IMR-90 (cell line): ENCODE results near the gene INSR. TPM values are rescaled to one million over a fixed set of nuclear protein-coding genes. Genes with fewer than 3 reads are reported as not detected.

Experiments
- ATAC-seq: fragments of 200-7000 bp; cut with Tn5 transposase; 2 replicates; pipeline ENCODE4 v1.9.1; 2020; ENCODE audit warnings: low read depth, mild to moderate bottlenecking, moderate library complexity
- BruUV-seq: library from RNA; stranded (reverse); fragments of 400-500 nt; replicated peaks from 2 replicates; lab custom pipeline; 2021; lab: Mats Ljungman, UMichigan
- CTCF ChIA-PET: fragments of 300-600 bp; formaldehyde crosslinking; extraction: SDS; loops from one replicate; lab custom pipeline; 2021; ENCODE audit warnings: antibody characterized with exemption; lab: Yijun Ruan, JAX
- POLR2A ChIA-PET: fragments of 300-600 bp; sonication (Branson Sonifier 250); formaldehyde crosslinking; loops from one replicate; lab custom pipeline; 2022; ENCODE audit warnings: antibody characterized with exemption; ENCODE audit not compliant: unreplicated experiment; lab: Charles Lee
- DNase-seq: peaks from one replicate; pipeline ENCODE4 v3.0.0; 2013
- H2AFZ ChIP-seq: replicated peaks from 2 replicates; pipeline ENCODE3; 2013; ENCODE audit warnings: low read length, mild to moderate bottlenecking; ENCODE audit not compliant: poor library complexity
- H2AK5ac ChIP-seq: 2 replicates; pipeline ENCODE4 v1.6.1; 2013; ENCODE audit warnings: low read depth, low read length, inconsistent platforms
- H2AK9ac ChIP-seq: replicated peaks from 2 replicates; pipeline ENCODE3; 2013; ENCODE audit warnings: mild to moderate bottlenecking, low read depth, low read length, moderate library complexity; ENCODE audit not compliant: poor library complexity
- H2BK120ac ChIP-seq: 2 replicates; pipeline ENCODE4 v1.6.1; 2013; ENCODE audit warnings: low read depth, low read length, inconsistent platforms
- H2BK15ac ChIP-seq: 3 replicates; pipeline ENCODE4 v1.6.1; 2013; ENCODE audit warnings: low read depth, low read length, inconsistent platforms
- H2BK20ac ChIP-seq: 2 replicates; pipeline ENCODE4 v1.6.1; 2013; ENCODE audit warnings: low read depth, mild to moderate bottlenecking, inconsistent platforms, low read length, moderate library complexity
- H2BK5ac ChIP-seq: 2 replicates; pipeline ENCODE4 v1.6.1; 2013; ENCODE audit warnings: mild to moderate bottlenecking, low read depth, low read length, inconsistent platforms; ENCODE audit not compliant: poor library complexity, severe bottlenecking
- H3K14ac ChIP-seq: replicated peaks from 2 replicates; pipeline ENCODE4 v1.6.1; 2013; ENCODE audit warnings: low read depth, low read length, inconsistent platforms
- H3K18ac ChIP-seq: 2 replicates; pipeline ENCODE4 v1.6.1; 2013; ENCODE audit warnings: low read depth, low read length, control low read depth
- H3K23ac ChIP-seq: 2 replicates; pipeline ENCODE4 v1.6.1; 2013; ENCODE audit warnings: low read depth, low read length, inconsistent platforms
- H3K27ac ChIP-seq: 2 replicates; pipeline ENCODE4 v1.5.1; 2013; ENCODE audit warnings: mild to moderate bottlenecking, control low read depth, low read length; ENCODE audit not compliant: insufficient read depth
- H3K27me3 ChIP-seq: 2 replicates; pipeline ENCODE4 v1.6.1; 2013; ENCODE audit warnings: low read length; ENCODE audit not compliant: control insufficient read depth, insufficient read depth
- H3K36me3 ChIP-seq: 2 replicates; pipeline ENCODE4 v1.6.1; 2013; ENCODE audit warnings: low read length, mixed read lengths; ENCODE audit not compliant: control insufficient read depth, insufficient read depth
- H3K4ac ChIP-seq: 2 replicates; pipeline ENCODE4 v1.6.1; 2013; ENCODE audit warnings: low read depth, low read length, inconsistent platforms
- H3K4me1 ChIP-seq: 2 replicates; pipeline ENCODE4 v1.6.1; 2013; ENCODE audit warnings: low read length, mixed read lengths; ENCODE audit not compliant: control insufficient read depth, insufficient read depth
- H3K4me2 ChIP-seq: 2 replicates; pipeline ENCODE4 v1.6.1; 2013; ENCODE audit warnings: low read depth, mild to moderate bottlenecking, control low read depth, low read length, moderate library complexity
- H3K4me3 ChIP-seq: 2 replicates; pipeline ENCODE4 v1.5.1; 2013; ENCODE audit warnings: low read depth, mild to moderate bottlenecking, control low read depth, low read length, moderate library complexity; ENCODE audit not compliant: insufficient read depth
- H3K56ac ChIP-seq: 2 replicates; pipeline ENCODE4 v1.6.1; 2013; ENCODE audit warnings: low read length, inconsistent platforms; ENCODE audit not compliant: insufficient read depth; ENCODE audit errors: extremely low read depth
- H3K79me1 ChIP-seq, 2 experiments: 2 replicates each; pipeline ENCODE4 v1.6.1; 2013; ENCODE audit warnings: low read length in 2 of 2, inconsistent platforms in 1 of 2, low read depth in 1 of 2
- H3K9ac ChIP-seq: 2 replicates; pipeline ENCODE4 v1.6.1; 2013; ENCODE audit warnings: low read depth, low read length, control low read depth
- H3K9me1 ChIP-seq: 2 replicates; pipeline ENCODE4 v1.6.1; 2013; ENCODE audit warnings: low read length, inconsistent platforms; ENCODE audit not compliant: insufficient read depth
- H3K9me3 ChIP-seq: 2 replicates; pipeline ENCODE4 v1.6.1; 2013; ENCODE audit warnings: low read length; ENCODE audit not compliant: control insufficient read depth, insufficient read depth
- H4K20me1 ChIP-seq: 2 replicates; pipeline ENCODE4 v1.6.1; 2013; ENCODE audit warnings: low read length, inconsistent platforms; ENCODE audit not compliant: insufficient read depth
- H4K5ac ChIP-seq: 2 replicates; pipeline ENCODE4 v1.6.1; 2013; ENCODE audit warnings: mild to moderate bottlenecking, low read depth, low read length, control low read depth
- H4K8ac ChIP-seq, 2 experiments: 2 replicates each; pipeline ENCODE4 v1.6.1; 2013; ENCODE audit warnings: low read depth in 2 of 2, low read length in 2 of 2, control low read depth in 1 of 2, inconsistent platforms in 1 of 2
- H4K91ac ChIP-seq: 2 replicates; pipeline ENCODE4 v1.6.1; 2013; ENCODE audit warnings: low read depth, low read length, inconsistent platforms; ENCODE audit not compliant: insufficient read depth
- CEBPB ChIP-seq: IDR thresholded peaks from 2 replicates; pipeline ENCODE4 v1.6.1; 2012; ENCODE audit warnings: low read depth, low read length, improper control_type of control experiment
- ELK1 ChIP-seq: fragments of 150-350 bp; IDR thresholded peaks from 2 replicates; pipeline ENCODE4 v1.6.1; 2016; ENCODE audit warnings: low read depth, mild to moderate bottlenecking, low read length, moderate library complexity, borderline replicate concordance
- MAFK ChIP-seq: IDR thresholded peaks from 2 replicates; pipeline ENCODE4 v1.6.1; 2012; ENCODE audit warnings: low read depth, low read length, improper control_type of control experiment
- WGBS, 2 experiments: methylation state at CpG; one replicate each; pipeline versions ENCODE4 v1.1.5 to v1.1.7; 2013; ENCODE audit warnings: missing lambda C conversion rate in 2 of 2; ENCODE audit not compliant: insufficient read length in 1 of 2; ENCODE audit errors: extremely low coverage in 2 of 2; 5-methylcytosine and 5-hydroxymethylcytosine counted together
- dilution Hi-C: fragments of 300-500 bp; cut with HindIII; formaldehyde crosslinking; loops from one replicate; pipeline ENCODE4 v1.14.3; 2018; ENCODE audit warnings: low sequenced_read_pairs; ENCODE audit not compliant: unreplicated experiment
- in situ Hi-C: fragments of 300-500 bp; cut with MboI; formaldehyde crosslinking; loops from 3 replicates; pipeline ENCODE4 v1.14.3; 2019; ENCODE audit warnings: low sequenced_read_pairs, inconsistent platforms, mixed read lengths
- intact Hi-C: fragments of 100-400 bp; cut with micrococcal nuclease; formaldehyde crosslinking; loops from 2 replicates; pipeline ENCODE4 v1.10.0; 2022
- polyA plus RNA-seq, 3 experiments: library from polyadenylated mRNA; depleted of rRNA; stranded (reverse); fragments of >200 nt; gene quantifications; 2 replicates each; pipeline ENCODE4 v1.2.3, GENCODE V29; 2012; ENCODE audit warnings: low replicate concordance in 1 of 3
- total RNA-seq: library from RNA; depleted of rRNA; stranded (reverse); fragments of >200 nt; gene quantifications from 2 replicates; pipeline ENCODE4 v1.2.3, GENCODE V29; 2012
- TF ChIP-seq, protein P1 (sequence below): fragments of 150-350 bp; IDR thresholded peaks from 2 replicates; pipeline ENCODE4 v1.6.1; 2017; ENCODE audit warnings: mild to moderate bottlenecking, antibody characterized with exemption, low read length, low read depth

The INSR gene
- total and polyA plus RNA-seq, 2 of the 4 experiments (the other 2 are of a cell fraction): 2.8 to 7.9 TPM

- H3K18ac ChIP-seq: no peak overlapping the region
- in situ Hi-C loops: no loop called here
- H4K91ac ChIP-seq: no peak overlapping the region
- no peaks in the 10 kb centered on the region for H3K36me3 ChIP-seq
- H3K4me3 ChIP-seq: no peak overlapping the region
- H3K4ac ChIP-seq: no peak overlapping the region
- no peak overlapping the region for H2AK9ac ChIP-seq
- WGBS, 2 experiments: no CpG with 5 or more reads among the region's 3 CpGs
- H4K20me1 ChIP-seq: no peaks in the 10 kb centered on the region
- no peak for DNase-seq
- H3K27ac ChIP-seq: no peak overlapping the region
- no peak overlapping the region for H3K56ac ChIP-seq
- CTCF ChIA-PET: no interaction called here
- H3K23ac ChIP-seq: no peak overlapping the region
- no peak overlapping the region for H2BK20ac ChIP-seq
- no peak overlapping the region for H4K5ac ChIP-seq
- H4K8ac ChIP-seq: peak overlapping the region in 1 of 2 experiments; percentile 13; a peak in 2 of 4 replicates
- BruUV-seq: no TSS peak
- H3K27me3 ChIP-seq: no peaks in the 10 kb centered on the region
- no peak overlapping the region for H2BK120ac ChIP-seq
- no peaks in the 10 kb centered on the region for H3K9me1 ChIP-seq
- TF ChIP-seq, protein P1, sequence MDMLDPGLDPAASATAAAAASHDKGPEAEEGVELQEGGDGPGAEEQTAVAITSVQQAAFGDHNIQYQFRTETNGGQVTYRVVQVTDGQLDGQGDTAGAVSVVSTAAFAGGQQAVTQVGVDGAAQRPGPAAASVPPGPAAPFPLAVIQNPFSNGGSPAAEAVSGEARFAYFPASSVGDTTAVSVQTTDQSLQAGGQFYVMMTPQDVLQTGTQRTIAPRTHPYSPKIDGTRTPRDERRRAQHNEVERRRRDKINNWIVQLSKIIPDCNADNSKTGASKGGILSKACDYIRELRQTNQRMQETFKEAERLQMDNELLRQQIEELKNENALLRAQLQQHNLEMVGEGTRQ: no peak
- no peak for TF ChIP-seq ELK1
- TF ChIP-seq MAFK: no peak
- no peak for TF ChIP-seq CEBPB
- no peak overlapping the region for H3K14ac ChIP-seq
- H2BK15ac ChIP-seq: no peak overlapping the region
- intact Hi-C loops: no loop called here
- dilution Hi-C loops: no loop called here
- H2BK5ac ChIP-seq: no peak overlapping the region
- no peaks in the 10 kb centered on the region; a peak in 1 of 4 replicates for H3K79me1 ChIP-seq
- no peak overlapping the region for H2AFZ ChIP-seq
- ATAC-seq: no peak
- peaks cover 12% of the 10 kb centered on the region for H3K9me3 ChIP-seq
- POLR2A ChIA-PET: interaction anchor here (0.6 kb wide), 2 partner anchors 26 to 605 kb away, joined by 3 to 7 read pairs; no protein-coding TSS in a partner anchor
- H3K4me1 ChIP-seq: no peaks in the 10 kb centered on the region
- H3K4me2 ChIP-seq: no peak overlapping the region; the same call in 1 of the 2 replicates
- no peak overlapping the region for H2AK5ac ChIP-seq
- H3K9ac ChIP-seq: no peak overlapping the region
Observed at GRCh38 chr19:7098096-7098495, 196.1 kb downstream of the INSR start.
